T-helper 1 cell treated with Interleukin-12 subunit alpha and Interleukin-12 subunit beta and Interleukin-4 antibody, amounts not matched to agents 30 ng/mL and 1 ng/mL, for 36 hours (primary cell): ENCODE data around the gene ERO1A. TPM values are rescaled to one million over a fixed set of nuclear protein-coding genes. Genes with fewer than 3 reads are reported as not detected.

ENCODE experiments used
- intact Hi-C: fragments of 100-400 bp; cut with micrococcal nuclease; formaldehyde crosslinking; loops from one replicate; pipeline ENCODE4 v1.15.1; 2024
- total RNA-seq: library from RNA; stranded (reverse); gene quantifications from 2 replicates; pipeline ENCODE4 v1.2.3, GENCODE V29; 2022

Gene ERO1A
- total RNA-seq, 1 donor from 2014 or later: 162 TPM

DNA sequence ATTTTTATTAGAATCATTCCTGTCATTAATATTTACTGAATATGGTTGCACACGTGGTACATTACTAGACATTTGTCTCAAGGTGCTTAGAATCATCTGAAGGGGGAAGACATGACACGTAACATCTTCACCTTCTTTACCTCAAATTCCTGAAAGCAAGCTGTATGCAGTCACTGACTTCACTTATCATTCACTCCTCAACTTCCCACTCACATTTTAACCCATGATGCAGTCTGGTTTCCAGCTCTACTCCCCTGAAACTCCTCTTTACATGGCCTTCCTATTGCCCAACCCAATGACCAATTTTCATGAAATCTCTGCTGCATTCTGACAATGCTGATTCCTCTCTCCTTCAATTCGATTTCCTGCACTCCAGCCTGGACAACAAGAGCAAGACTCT lies 5.9 kb upstream of the ERO1A start:
- intact Hi-C loops: no loop called here

DNA sequence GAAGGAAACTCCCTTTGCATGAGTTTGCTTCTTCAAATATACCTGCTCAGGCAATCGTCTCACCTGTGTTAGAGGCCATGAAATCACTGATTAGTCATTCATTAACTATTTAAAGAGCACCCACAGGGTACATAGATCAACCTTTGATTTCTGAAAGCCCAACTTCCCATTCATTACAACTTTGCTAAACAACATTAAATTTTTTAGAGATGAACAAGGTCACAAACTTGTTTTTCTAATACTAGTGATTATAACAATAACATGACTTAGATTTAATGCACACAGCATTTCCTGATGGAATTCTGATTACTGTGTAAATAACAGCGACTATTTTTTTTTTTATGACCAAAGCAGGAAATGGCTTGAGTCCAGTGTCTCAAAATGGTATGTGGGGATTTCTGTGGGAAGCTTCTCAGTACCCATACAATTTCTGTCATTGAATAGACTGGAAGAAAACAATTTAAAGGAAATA lies 5.4 kb upstream of the ERO1A start:
- intact Hi-C loops: no loop called here

DNA sequence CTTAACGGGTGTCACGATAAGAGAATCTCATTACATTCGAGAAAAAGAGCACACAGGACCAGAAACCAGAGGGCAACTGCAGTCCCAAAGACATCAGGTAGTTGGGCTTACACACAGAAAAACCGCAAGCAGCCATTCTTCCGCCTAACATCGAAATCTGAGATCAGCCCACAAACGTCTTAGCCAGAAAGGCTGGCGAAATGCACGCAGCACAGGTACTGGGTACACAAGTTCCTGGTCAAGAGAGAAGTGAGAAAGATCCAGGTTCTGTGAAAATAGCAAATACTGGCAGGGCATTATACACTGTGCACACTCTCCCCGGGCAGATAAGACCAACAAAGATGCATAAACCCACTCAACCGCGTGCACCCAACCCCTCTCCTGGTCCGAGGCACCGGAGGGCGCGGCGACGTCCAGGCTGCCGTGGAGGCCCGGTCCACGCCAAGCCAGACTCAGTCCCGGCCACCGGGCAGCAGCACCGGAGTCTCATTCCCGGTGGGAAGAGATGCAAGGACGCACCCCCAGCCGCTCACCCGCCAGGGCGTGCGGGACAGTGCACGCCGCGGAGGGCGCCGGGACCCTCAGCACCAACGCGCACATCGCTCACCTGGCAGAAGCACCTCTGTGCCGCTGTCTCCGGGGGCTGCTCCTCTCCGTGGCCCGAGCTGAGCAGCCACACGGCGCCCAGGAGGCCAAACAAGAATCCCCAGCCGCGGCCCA lies 437 bp downstream of the ERO1A start:
- intact Hi-C loops: loop anchor here (1.0 to 5.0 kb wide), 8 partner anchors 12 to 848 kb away; partner anchors contain the start of genes GNPNAT1, GPR137C, PSMC6 and STYX

DNA sequence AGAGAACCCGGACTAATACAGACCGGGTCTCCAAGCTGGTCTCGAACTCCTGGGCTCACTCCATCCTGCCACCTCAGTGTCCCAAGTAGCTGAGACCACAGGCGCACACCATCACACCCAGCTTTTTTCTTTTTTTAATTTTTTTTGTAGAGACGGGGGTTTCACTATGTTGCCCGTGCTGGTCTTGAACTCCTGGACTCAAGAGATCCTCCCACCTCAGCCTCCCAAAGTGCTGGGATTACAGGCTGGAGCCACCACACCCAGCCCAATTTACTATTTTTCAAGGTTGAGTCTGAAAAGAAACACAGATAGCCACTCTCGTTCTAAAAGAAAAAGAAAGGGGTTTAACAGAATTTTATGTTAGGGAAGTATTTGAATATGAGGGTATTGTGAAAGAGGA lies 1.8 kb downstream of the ERO1A start:
- intact Hi-C loops: loop anchor here (5.0 kb wide), 3 partner anchors 376 to 846 kb away; no protein-coding TSS in a partner anchor

DNA sequence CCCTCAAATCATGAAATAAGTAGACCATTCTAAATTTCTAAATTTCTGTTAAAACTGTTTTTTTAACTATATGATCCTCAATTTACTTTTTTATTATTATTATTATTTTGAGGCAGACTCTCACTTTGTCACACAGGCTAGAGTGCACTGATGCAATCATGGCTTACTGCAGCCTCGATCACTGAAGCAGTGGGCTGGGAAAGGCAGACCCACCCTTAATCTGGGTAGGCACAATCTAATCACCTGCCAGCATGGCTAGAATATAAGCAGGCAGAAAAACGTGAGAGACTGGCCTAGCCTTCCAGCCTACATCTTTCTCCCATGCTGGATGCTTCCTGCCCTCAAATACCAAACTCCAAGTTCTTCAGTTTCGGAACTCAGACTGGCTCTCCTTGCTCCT lies 2.3 kb downstream of the ERO1A start:
- intact Hi-C loops: loop anchor here (5.0 kb wide), 3 partner anchors 376 to 846 kb away; no protein-coding TSS in a partner anchor

DNA sequence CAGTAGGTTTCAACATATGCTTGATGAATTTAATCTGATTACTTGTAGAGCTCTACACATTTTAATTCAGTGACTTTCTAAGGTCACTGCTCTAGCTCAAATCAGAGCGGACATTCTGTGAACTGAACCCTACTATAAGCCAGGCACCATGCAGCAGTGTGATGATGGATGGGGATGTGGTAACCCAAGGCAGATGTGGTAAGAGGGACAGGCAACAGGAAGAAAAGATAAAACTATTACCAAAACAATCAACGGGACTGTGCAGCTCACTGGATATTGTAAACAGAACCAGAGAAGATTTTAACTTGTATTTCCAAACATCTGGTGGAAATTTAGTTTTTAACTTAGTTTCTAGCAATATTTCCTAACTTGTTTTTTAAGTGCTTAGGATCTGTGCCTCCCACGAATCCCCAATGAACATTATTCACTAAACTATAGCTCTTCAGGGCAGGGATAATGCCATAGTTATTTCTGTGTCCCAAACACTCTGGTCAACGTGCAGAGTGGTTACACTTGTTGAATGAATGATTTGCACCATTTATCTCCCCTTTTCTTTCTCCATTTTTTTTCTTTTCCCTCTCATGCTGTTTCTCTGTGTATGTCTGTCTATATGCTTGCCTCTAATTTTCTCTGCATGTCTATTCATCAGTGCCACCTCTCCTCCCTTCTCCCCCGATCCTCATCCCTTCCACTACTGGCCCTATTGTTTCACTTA lies 3.0 kb downstream of the ERO1A start:
- intact Hi-C loops: loop anchor here (5.0 kb wide), 3 partner anchors 375 to 845 kb away; no protein-coding TSS in a partner anchor

DNA sequence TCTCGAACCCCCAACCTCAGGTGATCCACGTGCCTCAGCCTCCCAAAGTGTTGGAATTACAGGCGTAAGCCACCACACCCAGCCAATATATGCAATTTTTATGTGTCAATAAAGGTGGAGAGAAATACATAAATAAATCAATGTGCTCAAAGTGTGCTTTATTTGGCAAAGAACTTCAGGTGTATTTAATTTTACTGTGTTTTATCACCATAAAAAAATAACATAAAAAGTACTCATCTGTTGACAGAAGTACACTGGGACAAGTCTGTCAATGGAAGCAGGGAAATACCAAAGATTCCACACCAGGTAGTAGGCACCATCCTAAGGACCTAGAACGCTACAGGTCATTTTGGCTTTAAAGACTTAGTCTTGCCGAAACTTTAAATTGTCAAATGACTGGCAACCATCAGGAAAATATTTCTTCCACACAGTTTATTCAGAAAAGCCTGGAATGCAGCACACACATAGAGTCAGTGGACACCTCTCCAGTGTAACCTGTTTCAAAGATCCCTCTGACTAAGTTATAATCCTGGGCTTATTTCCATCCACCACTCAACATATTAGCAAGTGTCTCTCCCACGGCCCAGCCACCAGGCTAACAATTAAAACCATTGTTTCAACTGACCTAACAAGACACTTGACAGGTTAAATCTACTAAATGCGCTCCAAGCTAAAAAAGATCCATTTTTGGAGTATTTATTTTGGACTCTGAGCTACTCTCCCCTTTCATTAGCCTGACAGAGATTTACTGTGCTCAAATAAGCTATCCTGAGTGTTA lies 4.2 kb downstream of the ERO1A start:
- intact Hi-C loops: loop anchor here (5.0 kb wide), 3 partner anchors 374 to 844 kb away; no protein-coding TSS in a partner anchor

DNA sequence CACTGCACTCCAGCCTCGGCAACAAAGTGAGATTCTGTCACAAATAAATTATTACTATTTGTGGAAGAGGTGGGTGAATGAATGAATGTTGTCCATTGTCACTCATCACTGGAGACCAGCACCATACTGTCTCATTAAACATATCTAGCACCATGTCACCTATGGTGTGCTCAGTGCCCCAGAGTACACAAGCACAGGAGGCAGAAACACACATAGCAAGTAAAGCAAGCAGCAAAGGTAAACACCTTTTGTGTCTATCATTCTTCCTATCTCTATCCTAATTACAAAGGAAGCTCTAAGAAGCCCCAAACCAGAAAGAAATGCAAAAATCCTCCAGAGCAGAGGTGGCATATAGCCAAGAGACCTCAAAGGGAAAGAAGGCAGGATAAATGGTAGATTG lies 9.2 kb downstream of the ERO1A start:
- intact Hi-C loops: no loop called here

DNA sequence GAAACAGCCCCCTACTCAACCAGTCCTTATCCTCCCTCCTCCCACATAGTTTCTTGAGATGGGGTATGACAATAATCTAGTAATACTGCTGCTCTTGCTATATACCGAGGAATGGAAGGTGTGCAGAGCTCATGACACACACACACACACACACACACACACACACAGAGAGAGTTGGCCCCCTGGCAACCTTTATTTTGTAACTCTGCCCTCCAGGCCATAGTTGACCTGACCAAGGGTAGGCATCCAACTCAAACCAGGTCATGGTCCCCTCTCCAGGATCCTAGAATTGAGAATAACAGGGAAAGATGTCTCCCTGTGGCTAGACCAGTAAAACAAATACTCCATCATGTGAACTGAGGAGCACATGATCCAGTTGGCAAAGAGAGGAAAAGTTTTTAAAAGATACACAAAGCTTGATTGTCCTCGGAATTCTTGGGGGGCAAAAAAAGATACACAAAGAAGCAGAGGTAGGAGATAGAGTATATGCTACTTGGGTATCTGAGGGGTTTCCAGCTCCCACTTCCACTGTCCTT lies 11.3 kb downstream of the ERO1A start:
- intact Hi-C loops: no loop called here

DNA sequence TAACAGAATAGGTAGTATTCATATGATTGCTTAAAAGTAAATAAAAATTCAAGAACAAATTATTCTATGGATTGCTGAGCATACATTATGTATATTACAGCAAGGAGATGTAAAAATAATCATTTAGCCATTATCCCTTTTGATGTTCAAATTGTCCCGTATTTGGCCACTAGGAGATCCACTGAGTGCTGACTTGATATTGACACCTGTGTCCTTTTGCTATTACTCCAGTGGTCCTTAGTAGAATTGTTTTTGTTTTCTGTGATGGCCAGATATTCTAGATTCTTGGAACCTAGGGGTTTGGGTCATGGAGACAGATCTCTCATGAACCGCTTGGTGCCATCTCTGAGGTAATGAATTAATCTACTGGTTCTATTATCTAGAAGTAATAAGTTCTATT lies 16.8 kb downstream of the ERO1A start:
- intact Hi-C loops: no loop called here

DNA sequence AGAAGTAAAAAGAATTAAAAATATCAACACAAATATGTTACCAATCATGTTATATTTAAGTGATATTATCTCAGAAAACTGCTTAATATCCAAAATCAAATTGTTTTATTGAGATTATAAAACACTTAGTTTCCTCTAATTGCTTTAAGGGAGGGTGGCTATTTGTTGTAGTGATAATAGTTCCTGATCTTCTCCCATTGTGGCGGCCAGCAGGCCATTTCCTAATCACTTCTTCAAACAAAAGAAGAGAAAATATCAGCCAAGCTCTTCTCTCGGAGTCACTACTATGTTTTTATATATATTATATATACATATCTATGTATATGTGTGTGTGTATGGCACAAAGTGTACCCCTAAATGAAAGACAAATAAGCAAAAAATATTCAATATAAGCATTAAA lies 31.5 kb downstream of the ERO1A start:
- intact Hi-C loops: no loop called here

DNA sequence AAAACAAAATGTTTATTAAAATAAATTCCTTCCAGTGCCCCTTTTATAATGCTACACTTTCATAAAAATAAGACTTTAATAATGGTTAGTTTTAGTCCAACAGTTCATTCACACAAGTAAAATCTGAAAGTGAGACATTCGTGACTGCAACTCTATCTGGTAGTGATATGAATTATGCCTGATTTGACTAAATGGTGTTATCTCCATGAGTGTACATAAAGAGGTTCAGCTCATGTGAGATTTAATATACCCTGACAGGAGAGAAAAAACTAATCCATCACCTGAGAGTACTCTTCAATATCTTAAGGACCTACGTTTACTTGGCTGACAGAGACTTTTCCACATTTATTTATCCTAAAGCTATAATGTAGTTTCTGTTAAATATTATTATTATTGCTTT lies 34.0 kb downstream of the ERO1A start:
- intact Hi-C loops: no loop called here

DNA sequence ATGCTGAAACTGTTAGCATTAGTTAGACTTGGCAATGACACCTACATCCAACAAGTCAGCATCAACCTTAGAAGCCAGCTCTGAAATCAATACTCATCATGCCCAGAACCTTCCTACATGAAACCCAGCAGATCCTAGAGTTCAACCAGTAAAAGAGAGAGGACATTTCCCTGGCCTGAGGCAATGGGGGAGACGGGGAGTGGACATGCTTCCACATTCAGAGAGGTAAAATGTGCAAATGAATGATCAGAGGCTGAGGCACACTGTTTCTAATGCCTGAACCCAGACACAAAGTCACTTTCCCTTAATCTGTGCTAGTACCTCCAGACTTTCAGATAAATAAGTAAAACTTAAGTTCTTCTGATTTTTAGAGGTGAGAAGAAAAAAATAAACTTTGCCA lies 34.5 kb downstream of the ERO1A start:
- intact Hi-C loops: no loop called here

DNA sequence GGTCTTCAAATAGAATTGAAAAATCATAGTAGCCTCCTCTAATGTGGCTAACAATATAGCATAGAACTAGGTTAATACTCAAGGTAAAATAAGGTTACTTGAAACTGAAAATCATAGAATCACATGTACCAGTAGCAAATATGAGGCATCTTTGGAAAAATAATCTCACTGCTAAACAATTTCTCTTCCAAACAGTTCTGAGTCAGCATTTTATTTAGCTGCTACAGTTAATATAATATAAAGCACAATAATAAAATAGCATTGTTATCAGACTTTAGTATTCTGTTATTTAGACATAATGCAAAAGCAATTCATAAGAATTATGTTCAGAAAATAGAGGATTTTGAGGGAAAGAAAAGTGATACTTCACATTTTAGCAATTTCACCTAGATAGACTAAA lies 35.0 kb downstream of the ERO1A start:
- intact Hi-C loops: no loop called here

DNA sequence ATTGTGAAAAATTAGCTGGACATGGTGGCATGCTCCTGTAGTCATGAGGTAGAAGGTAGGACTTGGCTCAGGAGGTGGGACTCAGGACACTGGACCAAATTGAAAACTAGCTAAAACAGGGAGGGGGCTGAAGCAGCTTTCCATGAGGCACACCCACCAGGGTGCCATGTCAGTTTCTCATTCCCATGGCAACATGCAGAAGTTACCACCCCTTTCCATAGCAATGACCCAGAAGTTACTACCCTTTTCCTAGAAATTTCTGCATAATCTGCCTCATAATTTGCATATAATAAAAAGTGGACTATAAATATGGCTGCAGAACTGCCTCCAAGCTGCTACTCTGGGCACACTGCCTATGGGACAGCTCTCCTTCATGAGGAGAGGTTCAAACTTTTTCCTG lies 38.5 kb downstream of the ERO1A start:
- intact Hi-C loops: loop anchor here (10.0 kb wide), 1 partner anchor 662 kb away; no protein-coding TSS in a partner anchor

DNA sequence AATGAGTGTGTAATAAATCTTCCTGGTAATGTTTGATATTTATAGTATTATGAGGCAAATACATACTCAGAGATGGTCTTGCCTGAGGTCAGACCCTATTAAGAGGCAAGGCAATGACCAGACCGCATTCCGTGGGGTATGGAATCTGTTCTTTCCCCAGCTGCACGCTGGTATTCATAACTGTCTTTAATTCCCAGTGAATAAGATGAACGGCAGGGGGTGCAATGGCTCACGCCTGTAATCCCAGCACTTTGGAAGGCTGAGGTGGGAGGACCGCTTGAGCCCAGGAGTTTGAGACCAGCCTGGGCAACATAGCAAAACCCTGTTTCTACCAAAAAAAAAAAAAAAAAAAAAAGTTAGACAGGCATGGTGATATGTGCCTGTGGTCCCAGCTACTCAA lies 44.6 kb downstream of the ERO1A start:
- intact Hi-C loops: loop anchor here (5.0 to 10.0 kb wide), 2 partner anchors 98 to 656 kb away; partner anchors contain the start of genes GPR137C and TXNDC16

DNA sequence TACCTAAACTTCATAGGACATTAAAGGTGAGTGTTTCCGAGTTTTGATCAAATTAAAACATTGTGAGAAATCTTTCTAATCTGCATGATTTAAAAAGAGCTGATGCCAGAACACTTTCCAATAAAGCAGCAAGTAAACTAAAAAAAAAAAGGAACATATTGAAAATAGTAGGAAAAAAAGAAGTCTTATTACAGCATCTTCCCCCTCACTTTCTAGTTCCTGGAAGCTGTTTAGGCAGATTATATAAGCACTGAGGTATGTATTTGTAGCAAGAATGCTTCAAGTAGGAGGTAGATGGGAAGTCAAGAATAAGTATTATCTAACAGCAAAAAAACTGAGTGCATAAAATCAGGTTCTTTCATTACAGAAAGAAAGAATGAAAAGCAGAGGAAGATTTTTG lies 45.8 kb downstream of the ERO1A start:
- intact Hi-C loops: no loop called here

DNA sequence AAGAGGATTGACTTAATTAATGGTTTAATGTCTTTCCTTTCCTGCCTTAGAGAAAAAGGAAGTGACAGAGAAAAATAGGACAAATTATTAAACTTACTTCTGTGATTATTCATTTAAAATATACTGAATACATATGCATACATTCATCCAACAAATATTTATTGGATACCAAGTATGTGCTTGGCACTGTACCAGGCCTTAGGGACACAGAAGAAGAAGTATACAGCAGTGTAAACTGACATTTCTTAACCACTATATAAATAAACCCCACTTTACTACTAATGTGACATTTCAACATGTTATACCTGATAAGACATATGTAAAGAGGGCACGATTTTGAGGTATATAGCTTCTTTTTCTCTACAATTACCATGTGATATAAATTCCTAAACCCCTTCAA lies 53.6 kb downstream of the ERO1A start:
- intact Hi-C loops: no loop called here

DNA sequence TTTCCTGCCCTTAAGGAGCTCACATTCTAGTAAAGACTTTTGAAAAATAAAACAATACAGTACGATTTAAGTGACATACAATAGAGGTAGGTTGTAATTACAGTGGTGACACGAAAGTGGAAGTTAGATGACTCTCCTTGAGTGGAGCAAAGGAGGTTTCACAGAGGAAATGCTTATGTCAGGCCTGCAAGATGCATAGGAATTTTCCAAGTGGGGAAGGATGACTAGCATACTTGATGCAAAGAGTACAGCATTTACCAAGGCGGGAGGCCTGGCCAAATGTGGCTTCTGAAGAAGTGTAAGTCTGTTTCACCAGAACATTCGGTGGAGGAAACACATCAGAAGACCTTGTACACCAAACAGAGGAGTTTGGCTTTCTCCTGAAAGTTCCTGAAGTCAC lies 55.2 kb downstream of the ERO1A start:
- intact Hi-C loops: no loop called here

DNA sequence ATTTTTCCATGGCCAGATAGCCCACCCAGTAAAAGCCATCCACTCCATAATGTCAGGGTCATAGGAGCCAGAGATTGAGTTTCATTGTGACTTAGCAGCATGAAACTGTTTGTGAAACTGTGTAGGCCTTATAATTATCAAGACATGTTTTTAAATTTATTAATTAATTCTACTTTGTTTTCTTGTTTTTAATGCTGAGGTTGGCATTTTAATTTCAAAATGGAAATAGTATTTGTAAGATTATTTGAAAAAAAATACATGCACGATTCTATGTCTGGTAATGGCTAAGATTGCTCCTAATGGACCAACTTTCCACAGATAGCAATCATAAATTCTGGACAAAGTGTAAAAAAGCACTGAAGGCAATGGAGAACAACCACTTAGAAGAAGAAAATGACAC lies 75.7 kb downstream of the ERO1A start:
- intact Hi-C loops: no loop called here

DNA sequence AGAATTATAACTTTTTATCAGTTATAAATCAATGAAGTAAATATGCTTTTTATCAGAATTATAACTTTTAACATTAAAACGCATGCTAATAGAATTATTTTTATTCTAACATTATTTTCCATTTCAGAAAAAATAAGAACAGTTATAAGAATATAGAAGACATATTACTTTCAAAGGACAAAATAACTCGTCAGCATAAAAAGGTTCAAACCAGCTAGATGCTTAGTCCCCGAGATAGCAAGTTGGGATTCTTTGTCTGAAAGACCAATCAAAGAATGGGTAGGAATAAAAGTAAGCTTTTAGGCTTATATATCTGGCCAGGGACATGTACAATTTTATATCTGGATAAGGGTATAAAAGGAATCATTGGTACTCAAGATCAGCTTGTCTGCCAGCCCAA lies 76.8 kb downstream of the ERO1A start:
- intact Hi-C loops: no loop called here
